Measurements from ENCODE around the gene LYPD1. TPM values are rescaled to one million over a fixed set of nuclear protein-coding genes. Genes with fewer than 3 reads are reported as not detected.

Gene LYPD1
- total and polyA plus RNA-seq, 9 of the 15 experiments (the other 6 are each of a cell fraction or from before 2014, with no cell fraction given): not detected

GRCh38 chr2:132615329-132616085, 54.5 kb downstream of the LYPD1 start (continued):
- TF ChIP-seq, protein P1, sequence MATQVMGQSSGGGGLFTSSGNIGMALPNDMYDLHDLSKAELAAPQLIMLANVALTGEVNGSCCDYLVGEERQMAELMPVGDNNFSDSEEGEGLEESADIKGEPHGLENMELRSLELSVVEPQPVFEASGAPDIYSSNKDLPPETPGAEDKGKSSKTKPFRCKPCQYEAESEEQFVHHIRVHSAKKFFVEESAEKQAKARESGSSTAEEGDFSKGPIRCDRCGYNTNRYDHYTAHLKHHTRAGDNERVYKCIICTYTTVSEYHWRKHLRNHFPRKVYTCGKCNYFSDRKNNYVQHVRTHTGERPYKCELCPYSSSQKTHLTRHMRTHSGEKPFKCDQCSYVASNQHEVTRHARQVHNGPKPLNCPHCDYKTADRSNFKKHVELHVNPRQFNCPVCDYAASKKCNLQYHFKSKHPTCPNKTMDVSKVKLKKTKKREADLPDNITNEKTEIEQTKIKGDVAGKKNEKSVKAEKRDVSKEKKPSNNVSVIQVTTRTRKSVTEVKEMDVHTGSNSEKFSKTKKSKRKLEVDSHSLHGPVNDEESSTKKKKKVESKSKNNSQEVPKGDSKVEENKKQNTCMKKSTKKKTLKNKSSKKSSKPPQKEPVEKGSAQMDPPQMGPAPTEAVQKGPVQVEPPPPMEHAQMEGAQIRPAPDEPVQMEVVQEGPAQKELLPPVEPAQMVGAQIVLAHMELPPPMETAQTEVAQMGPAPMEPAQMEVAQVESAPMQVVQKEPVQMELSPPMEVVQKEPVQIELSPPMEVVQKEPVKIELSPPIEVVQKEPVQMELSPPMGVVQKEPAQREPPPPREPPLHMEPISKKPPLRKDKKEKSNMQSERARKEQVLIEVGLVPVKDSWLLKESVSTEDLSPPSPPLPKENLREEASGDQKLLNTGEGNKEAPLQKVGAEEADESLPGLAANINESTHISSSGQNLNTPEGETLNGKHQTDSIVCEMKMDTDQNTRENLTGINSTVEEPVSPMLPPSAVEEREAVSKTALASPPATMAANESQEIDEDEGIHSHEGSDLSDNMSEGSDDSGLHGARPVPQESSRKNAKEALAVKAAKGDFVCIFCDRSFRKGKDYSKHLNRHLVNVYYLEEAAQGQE (IDR thresholded peaks at IDR 0.05; ENCODE audit: borderline replicate concordance): no peak
- TF ChIP-seq, protein P1 (CRISPR knock-in tag; IDR thresholded peaks at IDR 0.05; ENCODE audit: low read depth): no peak
- no peak for TF ChIP-seq FOXP1 (CRISPR knock-in tag; IDR thresholded peaks at IDR 0.05)
